Activated CD4-positive, alpha-beta T cell treated with anti-CD3 and anti-CD28 coated beads, Interleukin-2, amount 50 U/mL, for 4 hours (primary cell): ENCODE measurements around the gene LEP.
"Not testable (repeated sequence)": the region's sequence is repeated elsewhere in the genome, so short reads cannot be mapped to it uniquely, and the experiment has no call there.

Experiments used
- DNase-seq, 2 experiments: peaks; one replicate each; pipeline ENCODE4 v3.0.0-alpha.2; 2020

LEP gene

GRCh38 chr7:128278366-128278765, 37.3 kb downstream of the LEP start:
- DNase-seq = no peak

- no peak for DNase-seq
Observed at GRCh38 chr7:128279124-128279713, 38.1 kb downstream of the LEP start.

DNA sequence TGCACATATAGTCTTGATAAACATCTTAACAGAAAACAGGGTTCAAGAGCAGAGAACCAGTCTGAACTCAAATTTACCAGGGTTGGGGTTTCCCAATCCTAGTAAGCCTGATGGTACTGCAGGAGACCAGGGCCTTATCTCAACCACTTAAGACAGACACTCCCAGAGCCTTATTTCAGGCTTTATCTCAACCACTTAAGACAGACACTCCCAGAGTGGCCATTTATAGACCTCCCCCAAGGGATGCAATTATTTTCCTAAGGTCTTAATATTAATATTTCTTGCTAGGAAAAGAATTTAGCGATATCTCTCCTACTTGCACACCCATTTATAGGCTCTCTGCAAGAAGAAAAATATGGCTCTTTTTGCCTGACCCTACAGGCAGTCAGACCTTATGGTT, 39.4 kb downstream of the LEP start:
- not testable (repeated sequence) for DNase-seq

- DNase-seq = no peak
Observed at GRCh38 chr7:128281605-128282380, 40.7 kb downstream of the LEP start.

DNA sequence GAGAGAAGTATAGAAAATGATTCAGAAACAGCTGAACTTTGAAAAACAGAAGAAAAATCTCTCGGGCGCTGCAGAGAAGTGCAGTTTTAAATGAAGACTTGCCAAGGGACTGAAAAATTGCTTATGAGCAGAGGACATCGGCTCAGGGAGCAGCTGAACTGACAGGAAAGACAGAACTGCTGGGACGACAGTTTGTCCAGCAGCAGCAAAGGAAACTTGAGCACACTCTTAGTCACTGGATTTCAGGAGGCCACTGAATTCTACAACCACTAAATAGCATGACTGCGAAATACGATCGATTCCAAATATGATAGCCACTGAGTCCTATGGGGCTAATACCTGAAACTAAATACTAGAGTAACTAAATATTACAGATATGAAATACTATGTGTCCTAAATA, 43.0 kb downstream of the LEP start:
- no peak for DNase-seq

DNA sequence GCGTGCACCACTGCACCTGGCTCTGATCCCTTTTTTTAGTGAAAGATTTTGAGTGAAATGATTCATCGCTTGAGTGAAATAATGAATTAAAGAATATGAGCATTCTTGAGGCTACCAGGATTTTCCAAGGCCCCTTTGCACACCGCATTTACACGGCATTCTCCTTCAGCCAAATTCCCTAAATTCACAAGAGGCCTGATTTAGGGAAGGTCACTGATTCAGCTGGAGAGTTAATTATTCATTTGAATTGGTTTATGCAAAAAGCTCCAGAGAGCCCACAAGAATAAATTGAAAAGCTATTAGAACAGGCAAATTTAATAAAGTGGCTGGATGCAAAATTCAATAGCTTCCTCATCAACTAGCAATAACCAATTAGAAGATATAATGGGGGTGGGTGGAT, 46.5 kb downstream of the LEP start:
- no peak for DNase-seq

GRCh38 chr7:128298004-128298403, 56.9 kb downstream of the LEP start:
- DNase-seq = not testable (repeated sequence)

DNA sequence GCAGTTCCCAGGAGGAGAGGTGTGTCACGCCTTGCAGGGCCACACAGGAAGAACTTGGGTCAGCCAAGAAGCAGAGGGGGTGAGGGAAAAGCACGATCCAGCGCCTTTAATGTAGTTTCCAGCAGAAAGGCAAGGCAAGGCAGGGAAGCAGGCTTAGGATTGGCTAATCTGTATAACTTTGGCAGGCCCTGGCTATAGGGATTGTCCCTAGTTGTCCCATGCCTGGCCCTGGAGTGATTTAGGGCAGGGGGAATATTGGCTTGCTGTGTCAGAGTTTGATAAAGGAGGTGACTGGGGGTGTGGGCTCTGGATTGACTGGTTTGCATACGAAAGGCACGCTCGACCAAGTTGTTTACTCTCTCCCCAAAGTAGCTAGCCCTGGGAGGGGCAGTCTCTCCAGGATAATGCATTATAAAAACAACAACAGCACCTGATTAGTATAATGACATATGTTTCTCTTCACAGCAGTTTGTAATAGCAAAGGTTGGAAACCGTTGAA, 58.1 kb downstream of the LEP start:
- no peak for DNase-seq

GRCh38 chr7:128302139-128302538, 61.1 kb downstream of the LEP start:
- DNase-seq = no peak

DNA sequence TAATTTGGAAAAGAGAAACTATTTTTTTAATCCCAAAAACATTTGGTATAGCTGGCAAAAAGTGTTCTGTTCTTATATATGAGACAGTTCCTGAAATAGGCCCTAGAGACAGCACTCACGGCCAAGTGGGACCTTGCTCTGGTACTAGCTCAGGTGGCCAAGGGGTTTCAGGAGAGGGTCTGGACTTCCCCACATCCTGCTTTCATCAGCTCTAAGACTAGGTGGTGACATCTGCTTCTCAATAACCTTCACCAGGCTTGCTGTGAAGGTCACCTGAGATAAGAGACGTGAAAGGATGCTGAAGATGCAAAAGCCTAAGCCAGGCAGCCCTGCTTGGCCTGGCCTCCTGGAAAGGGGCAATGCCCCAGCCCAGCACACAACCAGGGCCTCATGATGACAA, 62.1 kb downstream of the LEP start:
- no peak for DNase-seq

DNA sequence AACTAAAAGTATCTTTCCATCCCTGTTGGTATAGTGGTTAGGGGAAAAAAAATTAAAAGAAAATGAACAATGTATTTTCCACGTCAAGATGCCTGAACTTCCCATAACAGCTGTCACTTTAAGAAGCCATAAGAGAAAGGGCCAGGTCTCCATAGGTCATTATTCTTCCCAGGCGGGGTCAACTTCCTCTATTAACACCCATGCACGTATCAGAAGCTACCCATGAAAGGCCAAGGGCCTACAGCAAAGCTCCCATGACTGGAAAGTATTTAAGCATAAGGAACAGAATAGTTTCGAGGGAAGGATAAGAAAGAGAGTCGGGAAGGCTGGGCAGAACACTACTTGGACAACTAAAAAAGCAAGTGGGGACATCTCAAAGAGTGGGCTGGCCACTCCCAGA, 62.6 kb downstream of the LEP start:
- DNase-seq = no peak

DNA sequence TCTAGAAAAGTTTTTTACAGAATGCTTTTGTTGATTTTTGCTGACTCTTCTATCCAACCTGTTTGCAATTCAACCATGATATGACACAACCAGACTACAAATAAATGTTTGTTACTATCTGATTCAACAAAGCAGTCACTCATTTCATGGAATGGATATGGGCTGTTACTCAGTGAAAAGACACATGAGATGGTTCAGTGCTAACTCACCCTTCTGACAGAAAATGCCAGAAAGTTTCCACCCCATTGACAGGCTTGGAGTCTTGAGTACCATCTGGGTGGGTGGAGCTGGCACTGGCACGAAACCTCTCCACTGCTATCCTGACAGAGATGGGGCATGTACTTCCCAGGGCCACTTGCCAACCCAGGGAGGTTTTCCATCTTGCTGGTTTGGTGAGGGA, 63.1 kb downstream of the LEP start:
- no peak for DNase-seq

DNA sequence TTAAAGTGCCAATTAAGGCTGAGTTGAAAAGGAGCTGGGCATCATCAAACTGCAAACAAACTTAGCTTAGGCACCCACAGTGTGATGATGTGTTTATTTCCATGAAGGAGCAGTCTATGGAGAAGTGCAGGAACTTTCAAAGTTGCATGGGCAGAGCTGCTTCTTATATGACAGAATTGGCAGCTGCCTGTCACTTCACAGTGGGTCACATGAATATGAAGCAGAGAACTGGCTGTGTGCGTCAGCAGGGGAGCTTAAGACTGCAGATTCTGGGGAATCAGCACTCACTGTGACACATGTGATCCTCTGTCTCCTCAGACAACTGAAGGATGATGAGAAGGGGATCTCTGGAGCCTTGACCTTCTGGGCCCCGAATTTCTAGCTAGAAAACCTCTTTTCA, 66.0 kb downstream of the LEP start:
- DNase-seq = no peak
